Chondrocyte (in vitro differentiated cells): Measurements from ENCODE around the gene PRICKLE1. TPM values are rescaled to one million over a fixed set of nuclear protein-coding genes. Genes with fewer than 3 reads are reported as not detected.

Source experiments
- DNase-seq: peaks from one replicate; pipeline ENCODE4 v3.0.0; 2021; ENCODE audit warnings: mixed read lengths, low spot score
- H3K27ac Mint-ChIP-seq: one replicate; pipeline ENCODE4 v1.8.0; 2021; ENCODE audit warnings: mild to moderate bottlenecking, moderate library complexity, mixed read lengths; ENCODE audit not compliant: unreplicated experiment
- H3K27me3 Mint-ChIP-seq: 2 replicates; pipeline ENCODE4 v1.8.0; 2021; ENCODE audit warnings: low read depth, mixed read lengths
- H3K36me3 Mint-ChIP-seq: 2 replicates; pipeline ENCODE4 v1.8.0; 2021; ENCODE audit warnings: low read depth, mixed read lengths
- H3K4me1 Mint-ChIP-seq: 2 replicates; pipeline ENCODE4 v1.8.0; 2021; ENCODE audit warnings: low read depth, mild to moderate bottlenecking, mixed read lengths
- H3K4me3 Mint-ChIP-seq: one replicate; pipeline ENCODE4 v1.8.0; 2021; ENCODE audit warnings: mild to moderate bottlenecking, moderate library complexity, mixed read lengths; ENCODE audit not compliant: unreplicated experiment
- H3K9me3 Mint-ChIP-seq: 2 replicates; pipeline ENCODE4 v1.8.0; 2021; ENCODE audit warnings: low read depth, mixed read lengths
- total RNA-seq: library from RNA; stranded (reverse); gene quantifications from 3 replicates; pipeline ENCODE4 v1.2.1, GENCODE V29; 2021
- TF ChIP-seq, protein P1 (sequence below): fragments of 200-600 bp; sonication (generic); IDR thresholded peaks from 2 replicates; pipeline ENCODE4 v1.5.0; 2021; ENCODE audit warnings: antibody characterized with exemption, mild to moderate bottlenecking, moderate library complexity

PRICKLE1 gene
- total RNA-seq, 1 donor from 2014 or later = 32.0 TPM

DNA sequence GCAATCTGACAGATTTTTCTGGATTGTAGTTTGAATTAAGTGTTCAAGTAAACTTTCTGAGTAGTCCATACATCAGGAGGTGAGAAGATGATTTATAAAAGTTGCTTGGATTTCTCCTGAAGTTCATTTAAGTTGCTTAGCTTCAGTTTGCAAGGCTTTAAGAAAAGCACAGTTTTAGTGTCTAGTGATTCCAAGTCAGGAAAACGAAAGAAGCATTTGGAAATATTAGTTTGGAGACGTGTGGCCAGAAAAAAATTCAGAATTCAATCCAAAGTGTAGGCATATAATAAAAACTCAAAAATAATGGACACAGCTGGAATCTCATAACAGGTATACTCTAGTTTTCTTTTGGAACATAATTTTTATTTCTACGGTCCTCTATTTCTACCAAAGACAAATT is 25.5 kb upstream of the PRICKLE1 start:
- Mint-ChIP-seq H3K27ac (no peak overlapping the region), H3K27me3 (no peaks in the 10 kb centered on the region), H3K4me1 (peaks cover 45% of the 10 kb centered on the region), H3K9me3 (peaks cover 16% of the 10 kb centered on the region), H3K4me3 (no peak overlapping the region), H3K36me3 (peaks cover 5% of the 10 kb centered on the region)
- TF ChIP-seq, protein P1, sequence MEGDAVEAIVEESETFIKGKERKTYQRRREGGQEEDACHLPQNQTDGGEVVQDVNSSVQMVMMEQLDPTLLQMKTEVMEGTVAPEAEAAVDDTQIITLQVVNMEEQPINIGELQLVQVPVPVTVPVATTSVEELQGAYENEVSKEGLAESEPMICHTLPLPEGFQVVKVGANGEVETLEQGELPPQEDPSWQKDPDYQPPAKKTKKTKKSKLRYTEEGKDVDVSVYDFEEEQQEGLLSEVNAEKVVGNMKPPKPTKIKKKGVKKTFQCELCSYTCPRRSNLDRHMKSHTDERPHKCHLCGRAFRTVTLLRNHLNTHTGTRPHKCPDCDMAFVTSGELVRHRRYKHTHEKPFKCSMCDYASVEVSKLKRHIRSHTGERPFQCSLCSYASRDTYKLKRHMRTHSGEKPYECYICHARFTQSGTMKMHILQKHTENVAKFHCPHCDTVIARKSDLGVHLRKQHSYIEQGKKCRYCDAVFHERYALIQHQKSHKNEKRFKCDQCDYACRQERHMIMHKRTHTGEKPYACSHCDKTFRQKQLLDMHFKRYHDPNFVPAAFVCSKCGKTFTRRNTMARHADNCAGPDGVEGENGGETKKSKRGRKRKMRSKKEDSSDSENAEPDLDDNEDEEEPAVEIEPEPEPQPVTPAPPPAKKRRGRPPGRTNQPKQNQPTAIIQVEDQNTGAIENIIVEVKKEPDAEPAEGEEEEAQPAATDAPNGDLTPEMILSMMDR = no peak
- no peak for DNase-seq

GRCh38 chr12:42612231-42612613 is 22.7 kb upstream of the PRICKLE1 start:
- Mint-ChIP-seq H3K27ac (peak overlapping the region; percentile 76), H3K4me1 (peaks cover 45% of the 10 kb centered on the region), H3K36me3 (no peaks in the 10 kb centered on the region), H3K9me3 (peaks cover 4% of the 10 kb centered on the region), H3K27me3 (no peaks in the 10 kb centered on the region), H3K4me3 (no peak overlapping the region)
- DNase-seq = no peak
- TF ChIP-seq, protein P1 = no peak

- Mint-ChIP-seq H3K27me3 (no peaks in the 10 kb centered on the region), H3K27ac (peak overlapping the region; percentile 78), H3K36me3 (no peaks in the 10 kb centered on the region), H3K9me3 (peaks cover 4% of the 10 kb centered on the region), H3K4me3 (no peak overlapping the region), H3K4me1 (peaks cover 48% of the 10 kb centered on the region)
- TF ChIP-seq, protein P1 = no peak
- no peak for DNase-seq
These were observed 22.2 kb upstream of the PRICKLE1 start for GRCh38 chr12:42611571-42612230.

GRCh38 chr12:42609605-42610004 is 20.1 kb upstream of the PRICKLE1 start:
- DNase-seq = no peak
- H3K4me1 Mint-ChIP-seq = peaks cover 37% of the 10 kb centered on the region
- peaks cover 4% of the 10 kb centered on the region for H3K9me3 Mint-ChIP-seq
- H3K27ac Mint-ChIP-seq = no peak overlapping the region
- TF ChIP-seq, protein P1 = no peak
- H3K36me3 Mint-ChIP-seq = no peaks in the 10 kb centered on the region
- H3K4me3 Mint-ChIP-seq = no peak overlapping the region
- no peaks in the 10 kb centered on the region for H3K27me3 Mint-ChIP-seq

DNA sequence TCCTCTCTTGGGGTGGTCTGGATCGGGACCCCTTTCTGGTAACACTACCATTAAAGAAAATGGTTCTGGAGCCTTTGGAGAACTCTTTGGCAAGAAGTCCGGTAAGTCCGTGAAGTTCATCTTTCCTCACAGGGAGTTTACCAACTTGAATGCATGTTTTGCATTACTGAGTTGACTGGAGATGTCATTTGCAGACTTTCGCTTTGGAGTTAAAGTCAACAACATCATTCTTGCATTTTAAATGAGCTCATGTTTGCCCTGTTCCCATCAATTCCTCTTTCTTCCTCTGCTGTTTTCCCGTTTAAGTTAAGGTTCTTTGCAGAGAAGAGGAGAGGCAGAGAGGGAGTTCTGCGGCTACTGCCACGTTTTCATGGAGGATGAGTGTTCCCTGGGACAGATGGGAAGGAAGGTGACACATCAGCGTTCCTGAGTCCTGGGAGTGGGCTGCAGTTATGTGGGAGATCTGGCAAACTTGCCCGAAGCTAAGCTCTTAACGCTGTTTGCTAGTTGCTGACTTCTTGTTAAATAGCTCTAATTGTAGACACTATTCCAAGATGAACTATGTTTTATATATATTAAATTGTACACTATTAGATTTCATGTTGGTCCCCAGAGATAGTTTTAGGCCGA is 18.8 kb upstream of the PRICKLE1 start:
- Mint-ChIP-seq H3K36me3 (no peaks in the 10 kb centered on the region), H3K4me3 (no peak overlapping the region), H3K9me3 (peaks cover 4% of the 10 kb centered on the region), H3K4me1 (peaks cover 25% of the 10 kb centered on the region), H3K27me3 (no peaks in the 10 kb centered on the region), H3K27ac (no peak overlapping the region)
- TF ChIP-seq, protein P1 = no peak
- DNase-seq = no peak
